ENCODE measurements around the gene OTOA. TPM values are rescaled to one million over a fixed set of nuclear protein-coding genes. Genes with fewer than 3 reads are reported as not detected.
A peak's percentile ranks its signal among the peaks of the same experiment; 100 is the strongest.

The OTOA gene
- total RNA-seq, 1 experiment from 2014 or later: 0.11 TPM

GRCh38 chr16:21619765-21620425, 43.9 kb upstream of the OTOA start:
- Histone ChIP-seq H3K79me2 (ENCODE audit: insufficient read depth, low read length) (no peaks in the 10 kb centered on the region; the same call in 1 of the 2 replicates), H3K79me1 (ENCODE audit: insufficient read depth, low read depth, low read length, poor library complexity, severe bottlenecking) (peaks cover 6% of the 10 kb centered on the region), H3K9ac (ENCODE audit: extremely low read depth, insufficient read length, low read length) (no peak overlapping the region), H4K8ac (replicated peaks; ENCODE audit: insufficient read length, low read depth, low read length) (no peak overlapping the region), H3K9me3 (ENCODE audit: control insufficient read depth, low read depth, low read length) (no peaks in the 10 kb centered on the region), H4K5ac (ENCODE audit: insufficient read length, low read depth, low read length) (no peak overlapping the region), H3K18ac (ENCODE audit: insufficient read length, low read depth, low read length) (no peak overlapping the region), H2BK15ac (ENCODE audit: low read depth, low read length) (no peak overlapping the region), H3K4ac (ENCODE audit: low read depth, low read length) (no peak overlapping the region), H2BK12ac (ENCODE audit: insufficient read length, low read depth, low read length) (no peak overlapping the region), H3T11ph (ENCODE audit: low read length) (peak overlapping the region; percentile 53), H3K14ac (ENCODE audit: insufficient read depth, low read length) (no peak overlapping the region), H3K4me1 (ENCODE audit: insufficient read depth, low read length) (no peaks in the 10 kb centered on the region), H2AK5ac (ENCODE audit: insufficient read length, low read length) (no peak overlapping the region), H4K91ac (ENCODE audit: insufficient read length, low read depth, low read length) (no peak overlapping the region), H3K56ac (ENCODE audit: insufficient read length, low read depth, low read length) (no peak overlapping the region), H3K23ac (ENCODE audit: insufficient read length, low read depth, low read length) (no peak overlapping the region), H4K20me1 (ENCODE audit: control insufficient read depth, insufficient read depth, insufficient read length) (no peaks in the 10 kb centered on the region), H2AFZ (ENCODE audit: low read length) (no peak overlapping the region), H3K27me3 (ENCODE audit: insufficient read depth, low read length) (no peaks in the 10 kb centered on the region), H3K23me2 (ENCODE audit: insufficient read length, low read depth, low read length, poor library complexity, severe bottlenecking) (no peaks in the 10 kb centered on the region), H3K27ac (ENCODE audit: insufficient read length, low read depth, low read length) (no peak overlapping the region), H2BK120ac (ENCODE audit: low read depth, low read length, poor library complexity, severe bottlenecking) (no peak overlapping the region), H2BK5ac (ENCODE audit: insufficient read length, low read length) (no peak overlapping the region), H2BK20ac (ENCODE audit: low read depth, low read length, poor library complexity, severe bottlenecking) (no peak overlapping the region), H3K4me2 (ENCODE audit: insufficient read depth, insufficient read length, low read length) (no peak overlapping the region)
- Mint-ChIP-seq H3K9me3 (no peaks in the 10 kb centered on the region), H3K27me3 (ENCODE audit: low read depth) (no peaks in the 10 kb centered on the region), H3K27ac (peak overlapping the region in 1 of 3 experiments; percentile 22; a peak in 1 of 7 replicates), H3K36me3 (ENCODE audit: insufficient read depth in 1 of 3, low read depth in 3 of 3) (peaks cover 14 to 54% (median 38%) of the 10 kb centered on the region in 3 experiments; a peak in 6 of 7 replicates), H3K4me1 (0 out of 4 replicates have a peak, but pooled peaks cover 0 to under 1% of the 10 kb centered on the region in 2 experiments), H3K4me3 (no peak overlapping the region)
- no peak for TF ChIP-seq CTCF (conservative IDR thresholded peaks at IDR 0.05)
- DNase-seq: no peak
- WGBS (ENCODE audit: extremely low coverage, insufficient read length, low lambda C conversion rate): no CpG with 5 or more reads among the region's 4 CpGs

Measured in H9 (cell line).